Mesenchymal stem cell (in vitro differentiated cells and primary cell): ENCODE data around the gene SH3RF2.

Source experiments
- DNase-seq: peaks from one replicate; pipeline ENCODE4 v3.0.0-alpha.2; 2013
- H2AFZ ChIP-seq: one replicate; pipeline ENCODE4 v1.6.1; 2013; ENCODE audit warnings: low read depth, mild to moderate bottlenecking, control low read depth, inconsistent platforms, low read length, moderate library complexity
- H2AK5ac ChIP-seq: 2 replicates; pipeline ENCODE4 v1.6.1; 2013; ENCODE audit warnings: low read length, moderate library complexity, mild to moderate bottlenecking, inconsistent platforms; ENCODE audit not compliant: severe bottlenecking
- H2BK120ac ChIP-seq: one replicate; pipeline ENCODE4 v1.6.1; 2013; ENCODE audit warnings: low read depth, mild to moderate bottlenecking, inconsistent platforms, low read length, moderate library complexity
- H2BK12ac ChIP-seq, 2 experiments: one replicate each; pipeline ENCODE4 v1.6.1; 2013; ENCODE audit warnings: inconsistent platforms in 2 of 2, low read length in 2 of 2, mild to moderate bottlenecking in 2 of 2, moderate library complexity in 2 of 2, control low read depth in 1 of 2
- H2BK15ac ChIP-seq: one replicate; pipeline ENCODE4 v1.6.1; 2013; ENCODE audit warnings: mild to moderate bottlenecking, low read depth, inconsistent platforms; ENCODE audit not compliant: poor library complexity, severe bottlenecking
- H2BK5ac ChIP-seq: 2 replicates; pipeline ENCODE4 v1.6.1; 2013; ENCODE audit warnings: low read depth, mild to moderate bottlenecking, low read length, control low read depth, inconsistent platforms; ENCODE audit not compliant: poor library complexity, severe bottlenecking
- H3K14ac ChIP-seq, 2 experiments: one replicate each; pipeline ENCODE4 v1.6.1; 2013; ENCODE audit warnings: inconsistent platforms in 2 of 2, low read length in 2 of 2, control low read depth in 1 of 2, mild to moderate bottlenecking in 1 of 2, moderate library complexity in 1 of 2
- H3K18ac ChIP-seq, 2 experiments: one replicate each; pipeline ENCODE4 v1.6.1; 2013; ENCODE audit warnings: inconsistent platforms in 2 of 2, low read length in 2 of 2, control low read depth in 1 of 2, low read depth in 1 of 2, mild to moderate bottlenecking in 1 of 2
- H3K23ac ChIP-seq, 2 experiments: one replicate each; pipeline ENCODE4 v1.6.1; 2013; ENCODE audit warnings: inconsistent platforms in 2 of 2, low read length in 2 of 2, mild to moderate bottlenecking in 2 of 2, moderate library complexity in 2 of 2, control low read depth in 1 of 2
- H3K27ac ChIP-seq: 2 replicates; pipeline ENCODE4 v1.5.1; 2013; ENCODE audit warnings: mild to moderate bottlenecking, moderate library complexity, low read length, control low read depth, inconsistent platforms; ENCODE audit not compliant: poor library complexity, severe bottlenecking
- H3K27me3 ChIP-seq, 2 experiments: 2 replicates each; pipeline versions ENCODE4 v1.6.1 to v1.7.0; 2013; ENCODE audit warnings: low read length in 2 of 2, mild to moderate bottlenecking in 2 of 2, moderate library complexity in 2 of 2, control low read depth in 1 of 2, inconsistent platforms in 1 of 2; ENCODE audit not compliant: control insufficient read depth in 1 of 2, insufficient read depth in 1 of 2
- H3K36me3 ChIP-seq, 2 experiments: 2 replicates each; pipeline versions ENCODE4 v1.6.1 to v1.7.0; 2013; ENCODE audit warnings: low read length in 2 of 2, control low read depth in 1 of 2, inconsistent platforms in 1 of 2, low read depth in 1 of 2, mild to moderate bottlenecking in 1 of 2; ENCODE audit not compliant: insufficient read depth in 2 of 2, control insufficient read depth in 1 of 2
- H3K4ac ChIP-seq, 2 experiments: one replicate each; pipeline ENCODE4 v1.6.1; 2013; ENCODE audit warnings: inconsistent platforms in 2 of 2, low read length in 2 of 2, mild to moderate bottlenecking in 2 of 2, moderate library complexity in 2 of 2, control low read depth in 1 of 2, low read depth in 1 of 2
- H3K4me1 ChIP-seq: 2 replicates; pipeline ENCODE4 v1.6.1; 2013; ENCODE audit warnings: low read depth, low read length, control low read depth; ENCODE audit not compliant: control insufficient read depth, insufficient read depth
- H3K4me2 ChIP-seq: 2 replicates; pipeline ENCODE4 v1.6.1; 2013; ENCODE audit warnings: low read length, mild to moderate bottlenecking, inconsistent platforms; ENCODE audit not compliant: poor library complexity, severe bottlenecking
- H3K4me3 ChIP-seq, 2 experiments: 2 replicates each; pipeline versions ENCODE4 v1.5.1 to v1.7.0; 2013; ENCODE audit warnings: low read length in 2 of 2, mild to moderate bottlenecking in 2 of 2, control low read depth in 1 of 2, low read depth in 1 of 2; ENCODE audit not compliant: insufficient read depth in 1 of 2
- H3K79me1 ChIP-seq: replicated peaks from 2 replicates; pipeline ENCODE4 v1.6.1; 2013; ENCODE audit warnings: mild to moderate bottlenecking, control low read depth, low read length, inconsistent platforms; ENCODE audit not compliant: poor library complexity, severe bottlenecking
- H3K9ac ChIP-seq: 2 replicates; pipeline ENCODE4 v1.7.0; 2013; ENCODE audit warnings: mild to moderate bottlenecking, low read length, moderate library complexity
- H3K9me3 ChIP-seq: 2 replicates; pipeline ENCODE4 v1.7.0; 2013; ENCODE audit warnings: mild to moderate bottlenecking, low read length; ENCODE audit not compliant: control insufficient read depth
- H4K8ac ChIP-seq: one replicate; pipeline ENCODE4 v1.6.1; 2013; ENCODE audit warnings: inconsistent platforms, mild to moderate bottlenecking, low read length, moderate library complexity
- H4K91ac ChIP-seq: one replicate; pipeline ENCODE4 v1.6.1; 2013; ENCODE audit warnings: mild to moderate bottlenecking, low read length, inconsistent platforms
- WGBS: methylation state at CpG from one replicate; pipeline ENCODE4 v1.1.7; 2013; ENCODE audit warnings: mixed read lengths; 5-methylcytosine and 5-hydroxymethylcytosine counted together

SH3RF2 gene

DNA sequence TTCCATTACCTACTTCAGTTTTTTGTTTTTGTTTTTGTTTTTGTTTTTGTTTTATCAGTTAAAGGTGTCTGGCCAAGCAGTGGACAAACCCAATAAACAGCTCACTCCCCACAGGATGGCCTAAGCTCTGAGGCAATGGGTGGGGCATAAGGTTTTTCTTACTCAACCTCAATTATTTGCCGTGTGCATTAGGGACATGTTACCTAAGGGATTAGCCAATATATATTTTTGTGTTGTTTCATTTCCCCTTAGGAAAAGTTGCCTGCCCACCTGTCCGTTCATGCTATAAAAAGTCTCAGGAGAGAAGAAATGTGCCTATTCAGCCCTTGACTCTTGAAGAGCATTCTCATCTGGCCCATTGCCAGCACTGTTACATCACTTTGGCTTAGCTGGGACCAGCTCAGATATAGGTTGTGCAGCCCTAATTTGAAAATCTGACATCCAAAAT lies 7.3 kb downstream of the SH3RF2 start:
- Histone ChIP-seq H3K9ac (no peak overlapping the region), H3K27ac (no peak overlapping the region), H3K9me3 (no peaks in the 10 kb centered on the region), H2BK15ac (no peak overlapping the region), H3K4me3 (no peak overlapping the region), H2BK120ac (no peak overlapping the region), H3K79me1 (no peaks in the 10 kb centered on the region), H3K27me3 (no peaks in the 10 kb centered on the region), H3K4ac (no peak overlapping the region), H3K36me3 (no peaks in the 10 kb centered on the region), H3K4me1 (peaks cover 3% of the 10 kb centered on the region), H2AFZ (no peak overlapping the region), H4K8ac (no peak overlapping the region), H3K23ac (no peak overlapping the region), H3K4me2 (no peak overlapping the region), H3K14ac (no peak overlapping the region), H2BK5ac (no peak overlapping the region), H2BK12ac (no peak overlapping the region), H3K18ac (no peak overlapping the region), H4K91ac (no peak overlapping the region), H2AK5ac (no peak overlapping the region)
- 83% methylated on average over 1 of the region's 2 CpGs for WGBS
- DNase-seq, result no peak

DNA sequence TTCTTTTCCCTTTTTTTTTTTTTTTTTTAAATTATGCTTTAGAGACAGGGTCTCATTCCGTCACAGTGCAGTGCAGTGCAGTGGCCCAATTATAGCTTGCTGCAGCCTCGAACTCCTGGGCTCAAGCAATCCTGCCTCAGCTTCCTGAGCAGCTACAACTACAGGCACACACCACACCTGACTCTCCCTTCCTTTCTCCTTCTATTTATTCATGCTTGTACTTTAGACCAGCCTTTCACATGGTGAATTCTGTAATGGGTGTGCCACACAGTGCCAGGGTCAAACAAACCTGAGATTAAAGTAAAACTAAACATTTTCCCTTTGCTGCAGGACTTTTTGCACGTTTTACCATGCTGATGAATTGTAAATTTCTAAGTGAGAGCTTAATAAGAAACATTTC lies 8.0 kb downstream of the SH3RF2 start:
- Histone ChIP-seq H2BK12ac (no peak overlapping the region), H4K91ac (no peak overlapping the region), H3K79me1 (no peaks in the 10 kb centered on the region), H3K4me1 (peaks cover 1% of the 10 kb centered on the region), H3K27me3 (peaks cover 0 to 4% of the 10 kb centered on the region in 2 experiments), H3K36me3 (no peaks in the 10 kb centered on the region), H3K4me3 (no peak overlapping the region), H3K4ac (no peak overlapping the region), H3K14ac (no peak overlapping the region), H3K9ac (no peak overlapping the region), H2BK15ac (no peak overlapping the region), H3K9me3 (no peaks in the 10 kb centered on the region), H2AK5ac (no peak overlapping the region), H3K27ac (no peak overlapping the region), H2BK120ac (no peak overlapping the region), H2BK5ac (no peak overlapping the region), H3K4me2 (no peak overlapping the region), H3K23ac (no peak overlapping the region), H4K8ac (no peak overlapping the region), H3K18ac (no peak overlapping the region), H2AFZ (no peak overlapping the region)
- WGBS, result 91% methylated on average over 2 of the region's 3 CpGs
- DNase-seq, result no peak

DNA sequence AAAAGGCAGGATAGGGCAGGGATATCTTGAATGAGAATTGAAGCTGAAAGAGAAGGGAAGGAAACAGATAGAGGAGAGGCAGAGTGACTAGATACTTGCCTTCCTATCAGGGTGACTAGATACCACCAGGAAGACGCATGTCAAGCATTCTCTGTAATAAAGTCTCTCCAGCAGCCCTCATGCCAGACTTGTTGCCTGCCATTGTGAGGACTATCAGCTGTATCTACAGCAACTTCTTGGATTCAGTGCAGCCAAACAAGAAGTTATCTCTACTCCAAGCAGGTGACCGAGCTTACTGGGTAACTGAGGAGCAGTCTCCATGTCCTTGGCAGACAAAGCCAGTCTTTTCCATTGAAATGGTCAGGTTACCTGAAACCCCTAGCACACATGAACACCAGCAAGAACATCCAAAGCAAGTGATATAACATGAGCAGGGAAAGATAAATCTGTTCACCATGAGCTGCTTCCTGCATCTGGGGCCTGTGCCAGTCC lies 9.3 kb downstream of the SH3RF2 start:
- H3K9ac ChIP-seq, result no peak overlapping the region
- no peak overlapping the region for H4K91ac ChIP-seq
- H3K4me2 ChIP-seq, result no peak overlapping the region
- no peak overlapping the region for H3K4me3 ChIP-seq
- no peaks in the 10 kb centered on the region for H3K9me3 ChIP-seq
- H2BK5ac ChIP-seq, result no peak overlapping the region
- peak overlapping the region; percentile 18 for H2AK5ac ChIP-seq
- H2BK120ac ChIP-seq, result no peak overlapping the region
- no peak overlapping the region for H3K14ac ChIP-seq
- no peaks in the 10 kb centered on the region for H3K36me3 ChIP-seq
- peak overlapping the region in 1 of 2 experiments; percentile 52 for H3K18ac ChIP-seq
- no peaks in the 10 kb centered on the region for H3K79me1 ChIP-seq
- H3K27me3 ChIP-seq, result peaks cover 0 to 6% of the 10 kb centered on the region in 2 experiments
- no peak overlapping the region for H2BK15ac ChIP-seq
- H2AFZ ChIP-seq, result no peak overlapping the region
- WGBS, result 86% methylated on average over 2 of the region's 2 CpGs
- peak overlapping the region; percentile 19 for H3K27ac ChIP-seq
- H4K8ac ChIP-seq, result no peak overlapping the region
- no peak overlapping the region for H3K4ac ChIP-seq
- H3K4me1 ChIP-seq, result peaks cover 1% of the 10 kb centered on the region
- DNase-seq, result no peak
- peak overlapping the region in 1 of 2 experiments; percentile 31 for H2BK12ac ChIP-seq
- no peak overlapping the region for H3K23ac ChIP-seq

DNA sequence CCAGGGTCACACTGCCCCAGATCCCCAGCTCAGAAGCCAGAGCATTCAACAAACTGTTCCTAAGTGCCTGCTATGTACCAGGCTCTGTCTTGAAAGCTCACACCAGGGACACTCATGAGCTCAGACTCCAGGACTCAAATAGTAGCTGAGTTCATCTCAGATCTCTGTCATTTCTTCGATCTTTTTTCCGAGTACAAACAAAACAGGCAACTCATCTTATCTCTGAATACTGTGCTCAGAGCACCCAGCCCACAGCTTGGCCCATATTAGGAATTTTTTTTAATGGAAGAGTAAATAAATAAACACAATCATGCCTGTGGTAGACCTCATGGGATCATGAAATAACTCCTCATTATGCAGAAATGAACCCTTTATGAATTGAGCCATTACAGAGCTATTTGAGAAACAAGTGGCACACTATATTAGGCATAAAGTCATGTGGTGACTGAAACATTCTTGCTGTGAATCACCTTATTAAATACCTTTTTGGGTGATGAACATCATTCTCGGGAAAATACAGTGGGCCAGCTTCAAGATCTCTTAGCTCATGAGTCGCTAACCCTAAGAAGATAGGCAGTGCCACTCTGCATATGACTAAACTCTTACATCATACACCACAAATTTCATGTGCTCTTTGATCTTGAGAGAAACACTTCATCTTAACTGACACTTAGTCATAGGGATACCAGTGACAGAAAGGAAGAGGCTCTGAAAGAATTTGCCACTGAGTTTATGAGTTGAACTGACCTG lies 9.9 kb downstream of the SH3RF2 start:
- Histone ChIP-seq H3K4me2 (no peak overlapping the region), H3K14ac (no peak overlapping the region), H4K8ac (no peak overlapping the region), H3K27ac (peak overlapping the region; percentile 34), H3K23ac (no peak overlapping the region), H2BK12ac (no peak overlapping the region), H3K4me1 (peaks cover 1% of the 10 kb centered on the region), H2AFZ (no peak overlapping the region), H2AK5ac (no peak overlapping the region), H3K18ac (no peak overlapping the region), H2BK120ac (no peak overlapping the region), H2BK15ac (no peak overlapping the region), H3K79me1 (no peaks in the 10 kb centered on the region), H4K91ac (no peak overlapping the region), H3K4me3 (no peak overlapping the region), H3K4ac (no peak overlapping the region), H3K27me3 (peaks cover 0 to 6% of the 10 kb centered on the region in 2 experiments), H3K36me3 (no peaks in the 10 kb centered on the region), H3K9ac (no peak overlapping the region), H3K9me3 (no peaks in the 10 kb centered on the region), H2BK5ac (no peak overlapping the region)
- WGBS, result 1% methylated on average over 3 of the region's 4 CpGs
- DNase-seq, result peak; percentile 82
